ENCODE measurements around the gene C12orf57.

Gene C12orf57

DNA sequence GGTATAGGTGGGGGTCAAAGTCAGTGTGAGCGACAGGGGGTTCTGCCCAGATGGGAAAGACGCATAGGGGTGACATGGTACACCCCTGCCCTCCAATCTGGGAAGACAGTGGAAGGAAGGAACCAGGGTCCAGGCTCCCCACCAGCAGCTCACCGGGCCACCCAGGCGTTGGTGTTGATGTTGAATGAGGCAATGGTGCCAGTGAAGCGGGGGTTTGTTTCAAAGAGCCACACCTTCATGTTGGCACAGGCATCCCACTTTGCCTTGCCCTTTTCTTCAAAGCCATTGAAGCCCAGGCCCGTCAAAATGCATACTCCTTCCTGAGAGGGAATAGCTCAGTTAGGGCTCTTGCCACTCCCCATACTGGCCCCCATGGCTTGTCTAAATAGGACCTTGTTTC lies 34.4 kb downstream of the C12orf57 start:
- H3K4me3 ChIP-seq (ENCODE audit: low read depth, low read length): no peak overlapping the region
- DNase-seq (ENCODE audit: low read depth): no peak
- TF ChIP-seq, protein P1, sequence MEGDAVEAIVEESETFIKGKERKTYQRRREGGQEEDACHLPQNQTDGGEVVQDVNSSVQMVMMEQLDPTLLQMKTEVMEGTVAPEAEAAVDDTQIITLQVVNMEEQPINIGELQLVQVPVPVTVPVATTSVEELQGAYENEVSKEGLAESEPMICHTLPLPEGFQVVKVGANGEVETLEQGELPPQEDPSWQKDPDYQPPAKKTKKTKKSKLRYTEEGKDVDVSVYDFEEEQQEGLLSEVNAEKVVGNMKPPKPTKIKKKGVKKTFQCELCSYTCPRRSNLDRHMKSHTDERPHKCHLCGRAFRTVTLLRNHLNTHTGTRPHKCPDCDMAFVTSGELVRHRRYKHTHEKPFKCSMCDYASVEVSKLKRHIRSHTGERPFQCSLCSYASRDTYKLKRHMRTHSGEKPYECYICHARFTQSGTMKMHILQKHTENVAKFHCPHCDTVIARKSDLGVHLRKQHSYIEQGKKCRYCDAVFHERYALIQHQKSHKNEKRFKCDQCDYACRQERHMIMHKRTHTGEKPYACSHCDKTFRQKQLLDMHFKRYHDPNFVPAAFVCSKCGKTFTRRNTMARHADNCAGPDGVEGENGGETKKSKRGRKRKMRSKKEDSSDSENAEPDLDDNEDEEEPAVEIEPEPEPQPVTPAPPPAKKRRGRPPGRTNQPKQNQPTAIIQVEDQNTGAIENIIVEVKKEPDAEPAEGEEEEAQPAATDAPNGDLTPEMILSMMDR (IDR thresholded peaks at IDR 0.05; ENCODE audit: insufficient read depth, low read depth, low read length, missing control alignments): no peak

DNA sequence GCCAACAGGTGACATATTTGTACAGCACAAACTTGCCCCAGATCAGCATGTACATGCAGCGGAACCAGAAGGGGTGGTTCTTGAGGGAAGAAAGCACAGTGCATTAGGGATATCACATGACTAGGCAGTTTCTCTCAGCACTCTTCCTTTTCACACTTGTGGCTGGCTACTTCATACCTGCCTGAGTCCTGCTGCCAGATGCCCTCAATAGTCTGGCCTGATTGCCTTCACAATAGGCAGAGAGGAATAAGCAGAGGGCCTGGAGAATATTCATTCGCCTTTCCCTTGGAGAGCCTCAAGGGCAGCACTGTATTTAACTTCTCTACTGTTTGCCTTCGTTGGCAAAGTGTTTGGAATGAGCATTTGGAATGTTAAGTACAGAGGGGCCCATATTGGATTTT lies 34.8 kb downstream of the C12orf57 start:
- no peak overlapping the region for H3K4me3 ChIP-seq (ENCODE audit: low read depth, low read length)
- TF ChIP-seq, protein P1 (IDR thresholded peaks at IDR 0.05; ENCODE audit: insufficient read depth, low read depth, low read length, missing control alignments): no peak
- no peak for DNase-seq (ENCODE audit: low read depth)

DNA sequence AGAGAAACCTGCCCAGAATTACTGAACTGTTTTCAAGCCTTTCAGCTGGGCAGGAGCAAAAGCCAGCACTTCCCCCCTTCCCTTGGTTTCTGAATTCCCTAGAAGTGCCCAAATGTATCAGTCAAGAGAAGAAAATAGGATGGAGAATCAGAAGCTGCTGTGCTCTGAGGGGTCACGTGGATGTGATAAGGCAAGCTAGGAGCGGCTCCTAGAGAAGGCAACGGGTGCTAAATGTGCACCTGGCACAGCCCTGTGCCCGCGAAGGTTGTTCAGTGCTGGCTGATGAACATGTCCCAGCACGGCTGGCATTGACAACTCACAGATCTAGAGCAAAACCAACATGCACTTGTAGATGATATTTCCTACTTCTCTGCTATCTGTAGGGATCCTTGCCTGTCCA lies 35.2 kb downstream of the C12orf57 start:
- no peak for DNase-seq (ENCODE audit: low read depth)
- no peak overlapping the region for H3K4me3 ChIP-seq (ENCODE audit: low read depth, low read length)
- TF ChIP-seq, protein P1 (IDR thresholded peaks at IDR 0.05; ENCODE audit: insufficient read depth, low read depth, low read length, missing control alignments): no peak

DNA sequence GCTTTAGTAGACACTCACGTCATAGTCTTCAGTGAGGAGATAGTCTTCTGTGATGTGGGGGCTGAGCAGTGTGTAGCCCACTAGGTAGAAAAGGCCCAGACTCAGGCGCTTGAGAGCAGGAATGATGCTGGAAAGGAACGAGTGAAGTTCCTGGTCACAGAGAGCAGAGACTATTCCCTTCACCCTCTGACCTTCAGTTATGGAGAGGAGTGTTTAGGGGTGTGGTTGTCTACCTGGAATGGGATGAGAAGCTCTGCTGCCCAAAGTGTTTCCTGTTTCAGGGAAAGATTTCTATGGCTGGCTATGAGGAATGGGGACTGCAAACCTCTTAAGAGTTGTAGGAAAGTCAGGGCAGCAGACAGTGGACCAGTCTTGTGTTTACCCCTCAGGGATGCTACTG lies 35.6 kb downstream of the C12orf57 start:
- no peak for DNase-seq (ENCODE audit: low read depth)
- TF ChIP-seq, protein P1 (IDR thresholded peaks at IDR 0.05; ENCODE audit: insufficient read depth, low read depth, low read length, missing control alignments): no peak
- no peak overlapping the region for H3K4me3 ChIP-seq (ENCODE audit: low read depth, low read length)

DNA sequence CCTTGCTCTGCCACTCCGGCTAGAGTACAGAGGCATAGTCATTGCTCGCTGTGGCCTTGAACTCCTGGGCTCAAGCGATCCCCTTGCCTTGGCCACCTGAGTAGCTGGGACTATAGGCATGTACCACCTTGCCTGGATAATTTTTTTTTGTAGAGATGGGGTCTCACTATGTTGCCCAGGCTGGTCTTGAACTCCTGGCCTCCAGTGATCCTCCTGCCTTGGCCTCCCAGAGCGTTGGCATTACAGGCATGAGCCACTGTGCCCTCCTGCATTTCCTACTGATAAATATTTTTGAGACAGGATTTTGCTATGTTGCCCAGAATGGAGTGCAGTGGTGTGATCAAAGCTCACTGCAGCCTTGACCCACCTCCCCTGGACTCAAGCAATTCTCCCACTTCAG lies 36.3 kb downstream of the C12orf57 start:
- TF ChIP-seq, protein P1 (IDR thresholded peaks at IDR 0.05; ENCODE audit: insufficient read depth, low read depth, low read length, missing control alignments): no peak
- no peak for DNase-seq (ENCODE audit: low read depth)
- H3K4me3 ChIP-seq (ENCODE audit: low read depth, low read length): no peak overlapping the region

DNA sequence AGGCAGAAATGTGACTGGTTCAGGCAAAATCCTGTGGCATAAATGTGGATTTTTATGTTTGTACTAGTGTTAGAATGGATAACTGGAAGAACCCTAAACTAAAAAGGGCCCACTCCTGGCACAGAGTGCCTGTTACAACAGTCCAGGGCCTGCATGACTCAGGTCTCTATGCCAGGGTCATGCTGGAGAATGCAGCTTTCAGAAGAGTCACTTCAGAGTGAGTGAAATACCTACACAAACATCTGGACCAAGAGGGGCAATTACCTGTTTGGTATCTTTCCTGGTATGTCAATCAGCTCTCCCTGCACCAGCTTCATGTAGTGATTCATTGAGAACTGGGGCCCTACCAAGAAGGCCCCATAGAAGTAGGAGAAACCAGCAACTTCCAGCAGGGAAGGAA lies 36.9 kb downstream of the C12orf57 start:
- TF ChIP-seq, protein P1 (IDR thresholded peaks at IDR 0.05; ENCODE audit: insufficient read depth, low read depth, low read length, missing control alignments): no peak
- no peak for DNase-seq (ENCODE audit: low read depth)
- no peak overlapping the region for H3K4me3 ChIP-seq (ENCODE audit: low read depth, low read length)
